ENCODE data around the gene RALA.
"Not testable (repeated sequence)": the region's sequence is repeated elsewhere in the genome, so short reads cannot be mapped to it uniquely, and the experiment has no call there.

The RALA gene

GRCh38 chr7:39733881-39734632, 110.7 kb downstream of the RALA start:
- DNase-seq = no peak

GRCh38 chr7:39734633-39735004, 111.2 kb downstream of the RALA start:
- DNase-seq = no peak

- DNase-seq = no peak
These were observed 112.5 kb downstream of the RALA start for GRCh38 chr7:39735903-39736302.

- peak in 1 of 2 experiments; percentile 16 for DNase-seq
These were observed 118.7 kb downstream of the RALA start for GRCh38 chr7:39741942-39742623.

- DNase-seq = no peak
These were observed 121.2 kb downstream of the RALA start for GRCh38 chr7:39744620-39745019.

- DNase-seq = no peak
These were observed 121.9 kb downstream of the RALA start for GRCh38 chr7:39745320-39745719.

GRCh38 chr7:39746103-39746819, 122.9 kb downstream of the RALA start:
- DNase-seq = peak; percentile 46 to 68

GRCh38 chr7:39749177-39749576, 125.8 kb downstream of the RALA start:
- no peak for DNase-seq

- no peak for DNase-seq
These were observed 126.3 kb downstream of the RALA start for GRCh38 chr7:39749717-39750116.

GRCh38 chr7:39750253-39751077, 127.1 kb downstream of the RALA start:
- DNase-seq = no peak

GRCh38 chr7:39753237-39753636, 129.9 kb downstream of the RALA start:
- not testable (repeated sequence) for DNase-seq

- no peak for DNase-seq
These were observed 130.5 kb downstream of the RALA start for GRCh38 chr7:39753823-39754325.

- DNase-seq = no peak
These were observed 131.2 kb downstream of the RALA start for GRCh38 chr7:39754326-39755120.

GRCh38 chr7:39757604-39758003, 134.2 kb downstream of the RALA start:
- no peak for DNase-seq

All from AML-193 (cell line).